ENCODE data around the gene HOATZ. TPM values are rescaled to one million over a fixed set of nuclear protein-coding genes. Genes with fewer than 3 reads are reported as not detected.

HOATZ gene
- polyA plus RNA-seq, 1 of the 3 experiments (the other 2 are of a cell fraction) = 4.9 TPM

GRCh38 chr11:111570796-111571195 is 56.2 kb downstream of the HOATZ start:
- CTCF ChIA-PET = interaction anchor here (1.4 to 1.6 kb wide), 2 partner anchors 16 to 31 kb away, joined by 5 to 8 read pairs; partner anchors contain the start of gene SIK2

More at GRCh38 chr11:111570796-111571195, 56.2 kb downstream of the HOATZ start:
- Histone ChIP-seq H3K4me2 (no peak overlapping the region), H3K4me3 (ENCODE audit: low read depth in 2 of 2, low read length in 1 of 2) (no peak overlapping the region), H3K9me3 (no peaks in the 10 kb centered on the region), H3K9me2 (no peaks in the 10 kb centered on the region), H4K20me1 (ENCODE audit: insufficient read depth) (no peaks in the 10 kb centered on the region), H3K79me2 (ENCODE audit: insufficient read depth) (no peaks in the 10 kb centered on the region), H3F3A (replicated peaks; ENCODE audit: insufficient read depth) (peaks cover 9% of the 10 kb centered on the region), H3K9ac (no peak overlapping the region), H3K27me3 (ENCODE audit: insufficient read depth) (no peaks in the 10 kb centered on the region), H3K36me3 (replicated peaks in 1 of 2; ENCODE audit: control insufficient read depth in 1 of 2, insufficient read depth in 2 of 2, low read length in 1 of 2) (no peaks in the 10 kb centered on the region), H3K27ac (ENCODE audit: low read depth in 2 of 2, low read length in 1 of 2) (no peak overlapping the region), H2AFZ (ENCODE audit: low read depth) (no peak overlapping the region), H3K4me1 (ENCODE audit: control insufficient read depth in 1 of 2, insufficient read depth in 2 of 2, low read depth in 1 of 2, low read length in 1 of 2) (peaks cover 3 to 19% of the 10 kb centered on the region in 2 experiments; a peak in 3 of 4 replicates)
- POLR2A ChIA-PET = no interaction called here
- 85% methylated on average over 6 of the region's 6 CpGs for WGBS (ENCODE audit: low lambda C conversion rate)
- DNase-seq = no peak
- TF ChIP-seq RFX5 (IDR thresholded peaks at IDR 0.05; ENCODE audit: low read length) (no peak), ZBTB33 (IDR thresholded peaks at IDR 0.05; ENCODE audit: borderline replicate concordance, low read depth) (no peak), SMC3 (IDR thresholded peaks at IDR 0.05; ENCODE audit: low read depth, low read length) (no peak), RCOR1 (IDR thresholded peaks at IDR 0.05; ENCODE audit: low read length) (no peak), EP300 (IDR thresholded peaks at IDR 0.05; ENCODE audit: borderline replicate concordance in 1 of 2, low read depth in 1 of 2, low read length in 1 of 2) (no peak), TEAD4 (IDR thresholded peaks at IDR 0.05; ENCODE audit: borderline replicate concordance, insufficient read depth) (no peak), JUND (IDR thresholded peaks at IDR 0.05) (no peak), IRF3 (IDR thresholded peaks at IDR 0.05; ENCODE audit: low read depth, low read length) (no peak), RXRA (IDR thresholded peaks at IDR 0.05; ENCODE audit: borderline replicate concordance, low read depth) (no peak), SIN3A (IDR thresholded peaks at IDR 0.05; ENCODE audit: borderline replicate concordance, low read depth, low read length) (no peak)
- TF ChIP-seq, protein P1, sequence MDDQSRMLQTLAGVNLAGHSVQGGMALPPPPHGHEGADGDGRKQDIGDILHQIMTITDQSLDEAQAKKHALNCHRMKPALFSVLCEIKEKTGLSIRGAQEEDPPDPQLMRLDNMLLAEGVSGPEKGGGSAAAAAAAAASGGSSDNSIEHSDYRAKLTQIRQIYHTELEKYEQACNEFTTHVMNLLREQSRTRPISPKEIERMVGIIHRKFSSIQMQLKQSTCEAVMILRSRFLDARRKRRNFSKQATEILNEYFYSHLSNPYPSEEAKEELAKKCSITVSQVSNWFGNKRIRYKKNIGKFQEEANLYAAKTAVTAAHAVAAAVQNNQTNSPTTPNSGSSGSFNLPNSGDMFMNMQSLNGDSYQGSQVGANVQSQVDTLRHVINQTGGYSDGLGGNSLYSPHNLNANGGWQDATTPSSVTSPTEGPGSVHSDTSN (IDR thresholded peaks at IDR 0.05) = no peak

Data from SK-N-SH (cell line).